Hepatocyte (in vitro differentiated cells): ENCODE results near the gene CLIP2.

Experiments used
- EZH2 ChIP-seq: fragments of 200-600 bp; sonication (generic); IDR thresholded peaks from 2 replicates; pipeline ENCODE4 v1.6.1; 2016; ENCODE audit warnings: antibody characterized with exemption, mild to moderate bottlenecking, borderline replicate concordance
- TF ChIP-seq, protein P1 (sequence below): fragments of 200-600 bp; sonication (generic); IDR thresholded peaks from 2 replicates; pipeline ENCODE4 v1.5.1; 2016; ENCODE audit warnings: antibody characterized with exemption, mild to moderate bottlenecking; ENCODE audit not compliant: poor library complexity

- TF ChIP-seq, protein P1, sequence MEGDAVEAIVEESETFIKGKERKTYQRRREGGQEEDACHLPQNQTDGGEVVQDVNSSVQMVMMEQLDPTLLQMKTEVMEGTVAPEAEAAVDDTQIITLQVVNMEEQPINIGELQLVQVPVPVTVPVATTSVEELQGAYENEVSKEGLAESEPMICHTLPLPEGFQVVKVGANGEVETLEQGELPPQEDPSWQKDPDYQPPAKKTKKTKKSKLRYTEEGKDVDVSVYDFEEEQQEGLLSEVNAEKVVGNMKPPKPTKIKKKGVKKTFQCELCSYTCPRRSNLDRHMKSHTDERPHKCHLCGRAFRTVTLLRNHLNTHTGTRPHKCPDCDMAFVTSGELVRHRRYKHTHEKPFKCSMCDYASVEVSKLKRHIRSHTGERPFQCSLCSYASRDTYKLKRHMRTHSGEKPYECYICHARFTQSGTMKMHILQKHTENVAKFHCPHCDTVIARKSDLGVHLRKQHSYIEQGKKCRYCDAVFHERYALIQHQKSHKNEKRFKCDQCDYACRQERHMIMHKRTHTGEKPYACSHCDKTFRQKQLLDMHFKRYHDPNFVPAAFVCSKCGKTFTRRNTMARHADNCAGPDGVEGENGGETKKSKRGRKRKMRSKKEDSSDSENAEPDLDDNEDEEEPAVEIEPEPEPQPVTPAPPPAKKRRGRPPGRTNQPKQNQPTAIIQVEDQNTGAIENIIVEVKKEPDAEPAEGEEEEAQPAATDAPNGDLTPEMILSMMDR: no peak
- no peak for TF ChIP-seq EZH2
Observed at GRCh38 chr7:74398426-74398825, 109.2 kb downstream of the CLIP2 start.
